NCI-H187 treated with DMSO at 0.1 percent for 48 hours (cell line): ENCODE data around the gene FGF12.

Experiments used
- DNase-seq: peaks from one replicate; lab custom pipeline; 2025; lab: John Stamatoyannopoulos, UW

FGF12 gene

GRCh38 chr3:192186045-192186444 is 541.3 kb downstream of the FGF12 start:
- no peak for DNase-seq

- no peak for DNase-seq
Observed at GRCh38 chr3:192183109-192183508, 544.2 kb downstream of the FGF12 start.

GRCh38 chr3:192181151-192181550 is 546.2 kb downstream of the FGF12 start:
- DNase-seq = no peak

GRCh38 chr3:192177383-192177782 is 550.0 kb downstream of the FGF12 start:
- no peak for DNase-seq

- no peak for DNase-seq
Observed at GRCh38 chr3:192174283-192174682, 553.1 kb downstream of the FGF12 start.

GRCh38 chr3:192171213-192171612 is 556.1 kb downstream of the FGF12 start:
- DNase-seq = no peak

- no peak for DNase-seq
Observed at GRCh38 chr3:192170659-192171058, 556.7 kb downstream of the FGF12 start.

- DNase-seq = no peak
Observed at GRCh38 chr3:192170031-192170430, 557.3 kb downstream of the FGF12 start.

GRCh38 chr3:192169332-192169915 is 557.9 kb downstream of the FGF12 start:
- no peak for DNase-seq

- DNase-seq = no peak
Observed at GRCh38 chr3:192168202-192168601, 559.1 kb downstream of the FGF12 start.

- no peak for DNase-seq
Observed at GRCh38 chr3:192165552-192165951, 561.8 kb downstream of the FGF12 start.

GRCh38 chr3:192161661-192162060 is 565.7 kb downstream of the FGF12 start:
- no peak for DNase-seq

- no peak for DNase-seq
Observed at GRCh38 chr3:192156382-192156781, 571.0 kb downstream of the FGF12 start.

- no peak for DNase-seq
Observed at GRCh38 chr3:192155194-192155593, 572.1 kb downstream of the FGF12 start.

- DNase-seq = no peak
Observed at GRCh38 chr3:192133271-192133670, 594.1 kb downstream of the FGF12 start.

GRCh38 chr3:192130534-192131132 is 596.7 kb downstream of the FGF12 start:
- no peak for DNase-seq

GRCh38 chr3:192129586-192129985 is 597.8 kb downstream of the FGF12 start:
- DNase-seq = no peak

GRCh38 chr3:192128922-192129321 is 598.4 kb downstream of the FGF12 start:
- DNase-seq = peak; percentile 27

- no peak for DNase-seq
Observed at GRCh38 chr3:192128060-192128459, 599.3 kb downstream of the FGF12 start.

GRCh38 chr3:192122832-192123594 is 604.3 kb downstream of the FGF12 start:
- no peak for DNase-seq

- DNase-seq = no peak
Observed at GRCh38 chr3:192121923-192122322, 605.4 kb downstream of the FGF12 start.

- no peak for DNase-seq
Observed at GRCh38 chr3:192108820-192109219, 618.5 kb downstream of the FGF12 start.

GRCh38 chr3:192106543-192106942 is 620.8 kb downstream of the FGF12 start:
- DNase-seq = no peak
